ENCODE measurements around the gene MCAM.

MCAM gene

GRCh38 chr11:119305556-119306372, 11.2 kb downstream of the MCAM start:
- no peak for DNase-seq

DNA sequence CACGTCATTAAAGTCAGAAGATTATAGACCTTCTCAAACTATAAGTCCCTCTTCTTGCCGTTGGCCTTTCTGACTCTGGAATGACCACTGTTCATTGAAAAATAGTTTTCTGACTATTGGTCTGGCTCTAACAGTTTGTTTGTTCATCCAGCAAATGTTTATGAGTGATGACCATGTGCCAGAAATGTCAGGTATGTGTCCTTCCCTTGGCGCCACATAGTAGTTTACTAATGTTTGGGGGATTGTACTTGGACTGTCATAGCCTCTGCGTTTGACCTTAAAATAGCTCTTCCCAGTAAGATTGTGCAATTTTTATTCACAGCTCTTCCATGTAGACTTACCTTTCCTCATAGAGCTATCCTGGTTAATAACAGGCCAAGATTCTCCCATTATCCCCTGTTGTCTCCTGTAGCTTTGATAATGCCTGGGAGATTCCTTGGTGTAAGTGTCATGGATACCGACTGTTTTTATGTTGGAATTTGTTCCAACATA, 13.7 kb downstream of the MCAM start:
- DNase-seq = no peak

DNA sequence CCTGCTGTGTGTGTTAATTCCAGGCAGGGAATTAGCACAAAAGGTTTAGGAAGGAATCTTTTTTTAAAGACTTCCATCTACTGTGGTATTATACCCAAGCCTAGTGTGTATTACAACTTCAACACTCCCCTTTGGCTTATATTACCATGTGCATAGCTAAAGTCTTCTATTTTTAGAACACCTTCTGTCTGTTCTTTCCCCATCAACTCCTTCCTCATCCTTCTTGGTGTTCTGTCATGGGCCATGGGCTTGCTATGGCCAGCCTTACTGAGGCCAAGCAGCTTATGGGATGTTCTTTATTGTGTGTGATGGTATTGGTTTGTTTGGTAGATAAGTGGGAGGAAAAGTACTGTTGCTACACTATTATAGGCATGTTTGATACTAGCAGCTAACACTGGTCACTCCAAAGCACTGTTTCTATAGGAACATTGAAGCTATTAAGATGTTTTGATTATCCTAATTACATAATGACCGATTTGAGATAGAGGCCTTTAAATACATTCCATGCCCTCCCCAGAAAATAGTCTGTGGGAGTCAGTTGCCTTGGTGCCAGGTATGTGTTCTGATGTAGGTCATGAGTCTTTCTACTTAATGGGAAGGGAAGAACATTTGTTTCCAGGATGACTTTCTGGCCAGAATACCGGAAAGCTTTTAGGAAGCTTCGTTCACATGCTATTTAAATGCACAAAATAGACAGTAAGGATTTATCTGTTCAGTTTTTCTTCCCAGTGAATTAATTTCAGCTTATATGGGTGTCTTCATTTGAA, 16.5 kb downstream of the MCAM start:
- DNase-seq = no peak

DNA sequence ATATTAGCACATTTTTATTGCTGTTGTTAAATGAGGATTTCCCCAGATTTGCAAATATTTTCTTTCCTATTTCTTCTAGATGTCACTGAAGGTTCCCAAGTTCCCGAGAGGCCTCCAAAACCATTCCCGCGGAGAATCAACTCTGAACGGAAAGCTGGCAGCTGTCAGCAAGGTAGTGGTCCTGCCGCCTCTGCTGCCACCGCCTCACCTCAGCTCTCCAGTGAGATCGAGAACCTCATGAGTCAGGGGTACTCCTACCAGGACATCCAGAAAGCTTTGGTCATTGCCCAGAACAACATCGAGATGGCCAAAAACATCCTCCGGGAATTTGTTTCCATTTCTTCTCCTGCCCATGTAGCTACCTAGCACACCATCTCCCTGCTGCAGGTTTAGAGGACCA, 17.5 kb downstream of the MCAM start:
- no peak for DNase-seq

DNA sequence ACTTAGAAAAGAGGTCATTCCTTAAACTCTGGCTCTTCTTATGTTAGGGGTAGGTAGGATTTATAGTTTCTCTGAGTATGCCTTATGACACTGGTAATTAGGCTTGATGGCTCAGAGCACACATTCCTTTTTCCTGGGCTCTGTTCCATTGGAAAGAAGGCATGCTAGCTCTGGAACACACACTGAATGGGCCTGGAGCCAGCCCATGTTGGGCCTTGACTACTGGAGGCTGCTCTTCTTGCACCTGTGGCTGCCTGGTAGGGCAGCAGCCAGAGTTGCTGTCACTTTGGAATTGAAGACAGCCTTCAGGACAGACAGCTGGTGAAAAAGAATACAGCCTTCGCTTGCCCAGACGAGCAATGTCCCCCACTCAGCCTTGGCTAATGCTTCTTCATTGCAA, 18.2 kb downstream of the MCAM start:
- DNase-seq = no peak

DNA sequence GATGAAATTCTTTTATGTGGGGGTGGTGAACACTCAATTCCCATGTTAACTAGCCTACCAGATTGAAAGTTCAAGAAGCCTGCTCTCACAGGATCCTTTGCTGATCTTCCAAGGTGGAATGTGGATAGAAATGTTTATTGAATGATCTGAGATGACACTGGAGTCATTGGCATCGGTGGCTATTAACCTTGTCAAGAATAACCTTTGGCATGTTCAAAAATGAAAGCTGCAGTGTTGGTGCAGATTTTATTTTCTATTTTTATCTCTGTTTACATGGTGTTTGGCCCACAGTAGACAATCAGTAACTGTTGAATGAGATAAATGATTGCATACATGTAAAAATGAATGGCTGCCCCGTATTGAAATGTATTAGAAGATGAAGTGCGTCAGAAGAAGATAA, 19.0 kb downstream of the MCAM start:
- no peak for DNase-seq

DNA sequence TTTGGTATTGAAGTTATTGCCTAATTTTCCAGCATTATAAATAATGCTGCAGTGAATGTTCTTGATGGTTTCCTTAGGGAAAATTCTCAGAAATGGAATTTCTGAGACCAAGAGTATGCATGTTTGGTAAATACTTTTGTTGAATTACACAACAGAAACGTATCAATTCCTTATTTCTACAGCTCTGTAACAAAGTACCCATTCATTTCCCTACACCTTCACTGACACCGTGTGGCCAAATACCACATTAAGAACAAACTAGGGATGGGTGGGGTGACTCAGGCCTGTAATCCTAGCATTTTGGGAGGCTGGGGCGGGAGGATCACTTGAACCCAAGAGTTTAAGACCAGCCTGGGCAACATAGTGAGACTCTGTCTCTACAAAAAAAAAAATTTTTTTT, 21.8 kb downstream of the MCAM start:
- no peak for DNase-seq

GRCh38 chr11:119293461-119293860, 23.5 kb downstream of the MCAM start:
- no peak for DNase-seq

GRCh38 chr11:119290894-119291497, 25.9 kb downstream of the MCAM start:
- DNase-seq = no peak

GRCh38 chr11:119288219-119288618, 28.7 kb downstream of the MCAM start:
- DNase-seq = no peak

- no peak for DNase-seq
Measured at GRCh38 chr11:119285431-119285830, 31.5 kb downstream of the MCAM start.

DNA sequence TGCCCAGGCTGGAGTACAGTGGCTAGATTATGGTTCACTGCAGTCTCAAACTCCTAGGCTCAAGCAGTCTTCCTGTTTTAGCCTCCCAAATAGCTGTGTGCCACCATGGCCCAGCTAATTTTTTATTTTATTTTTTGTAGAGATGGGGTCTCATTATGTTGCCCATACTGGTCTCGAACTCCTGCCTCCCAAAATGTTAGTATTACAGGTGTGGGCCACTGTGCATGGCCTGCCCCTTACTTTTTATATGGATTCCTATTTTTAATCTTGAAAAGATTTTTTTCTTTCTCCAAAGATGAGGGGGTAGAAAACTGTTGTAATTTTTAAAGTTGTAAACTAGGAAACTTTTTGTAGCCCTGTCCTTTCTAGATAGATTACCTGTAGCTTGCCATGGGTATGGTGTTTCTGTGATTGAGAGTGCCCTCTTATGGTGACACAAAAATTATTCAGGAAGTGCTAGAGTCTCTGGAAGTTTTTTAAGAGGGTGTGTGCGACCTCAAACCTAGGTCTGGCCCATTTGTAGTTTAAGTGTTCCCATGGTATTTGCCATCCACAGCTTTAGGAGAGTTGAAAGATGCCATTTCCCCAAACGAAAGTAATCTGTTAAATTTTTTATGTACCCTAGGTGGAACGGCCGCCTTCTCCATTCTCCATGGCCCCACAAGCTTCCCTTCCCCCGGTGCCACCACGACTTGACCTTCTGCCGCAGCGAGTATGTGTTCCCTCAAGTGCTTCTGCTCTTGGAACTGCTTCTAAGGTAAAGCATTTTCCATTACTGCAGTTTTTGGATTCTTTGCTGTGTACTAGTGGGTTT, 32.4 kb downstream of the MCAM start:
- no peak for DNase-seq

DNA sequence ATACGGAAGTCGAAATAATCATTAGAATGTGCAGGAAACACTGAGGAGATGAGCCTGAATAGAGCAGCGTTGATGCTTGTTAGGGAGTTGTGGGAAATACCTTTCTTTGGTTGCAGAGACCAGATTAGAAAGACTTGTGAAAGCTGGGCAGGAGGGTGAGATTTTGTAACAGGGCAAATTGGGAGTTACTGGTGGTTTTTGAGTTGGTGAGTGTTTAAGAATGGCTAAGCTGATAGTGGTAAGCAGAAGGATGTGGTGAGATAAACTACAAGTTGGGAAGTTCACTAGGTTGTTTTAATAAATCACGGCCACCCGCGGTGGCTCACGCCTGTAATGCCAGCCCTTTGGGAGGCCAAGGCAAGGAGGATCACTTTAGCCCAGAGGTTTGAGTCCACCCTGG, 34.4 kb downstream of the MCAM start:
- DNase-seq = no peak

DNA sequence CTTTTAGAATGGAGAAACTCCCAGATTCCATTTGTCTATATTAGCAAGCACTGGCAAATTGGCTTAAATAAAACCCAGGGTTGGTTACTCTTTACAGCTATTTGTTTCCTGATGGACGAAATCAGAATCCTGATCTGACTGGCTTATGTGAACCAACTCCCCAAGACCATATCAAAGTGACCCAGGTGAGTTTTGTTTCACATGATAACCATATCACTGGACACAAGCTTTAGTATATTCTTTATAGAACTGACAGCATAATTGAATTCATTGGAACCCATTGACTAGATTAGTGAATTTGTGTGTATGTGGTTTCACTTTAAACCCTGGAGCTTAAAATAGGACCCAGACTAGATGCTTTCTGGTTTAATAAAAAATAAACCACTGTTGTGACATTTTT, 39.3 kb downstream of the MCAM start:
- DNase-seq = no peak

- DNase-seq = no peak
Measured at GRCh38 chr11:119273721-119274120, 43.2 kb downstream of the MCAM start.

- DNase-seq = no peak
Measured at GRCh38 chr11:119267645-119268044, 49.3 kb downstream of the MCAM start.

DNA sequence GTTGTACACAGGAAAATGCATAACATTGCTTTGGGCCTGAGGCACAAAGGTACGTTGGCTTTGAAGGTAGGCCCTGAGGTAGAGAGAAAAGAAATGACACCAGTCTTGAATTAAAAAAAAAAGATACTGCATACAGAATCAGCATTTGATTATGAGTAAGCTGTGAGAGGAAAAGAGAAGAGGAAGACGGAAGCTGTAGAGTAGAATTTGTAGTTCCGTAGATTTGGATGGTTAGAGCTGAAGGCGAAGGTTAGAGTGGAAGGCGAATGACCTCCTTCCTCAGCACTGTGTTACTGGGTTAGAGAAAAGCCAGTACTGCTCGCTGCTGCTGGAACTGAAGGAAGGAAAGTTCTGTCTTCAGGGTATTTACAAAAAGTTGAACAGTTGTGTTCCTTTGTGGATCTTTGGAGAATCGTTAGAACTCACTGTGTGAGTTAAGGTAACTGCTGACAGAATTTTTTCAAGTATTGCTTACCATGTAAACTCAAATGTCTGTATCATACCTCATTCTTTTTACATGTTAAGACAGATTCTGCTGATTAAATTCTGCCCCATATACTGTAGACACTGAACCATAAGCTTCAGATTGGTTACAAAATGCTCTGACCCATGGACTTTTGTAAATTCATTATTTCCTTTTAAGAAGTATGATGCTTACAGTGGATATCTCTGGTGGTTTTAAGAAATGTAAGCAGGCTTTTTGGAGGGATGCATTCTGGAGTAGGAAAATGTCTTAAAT, 50.2 kb downstream of the MCAM start:
- no peak for DNase-seq

DNA sequence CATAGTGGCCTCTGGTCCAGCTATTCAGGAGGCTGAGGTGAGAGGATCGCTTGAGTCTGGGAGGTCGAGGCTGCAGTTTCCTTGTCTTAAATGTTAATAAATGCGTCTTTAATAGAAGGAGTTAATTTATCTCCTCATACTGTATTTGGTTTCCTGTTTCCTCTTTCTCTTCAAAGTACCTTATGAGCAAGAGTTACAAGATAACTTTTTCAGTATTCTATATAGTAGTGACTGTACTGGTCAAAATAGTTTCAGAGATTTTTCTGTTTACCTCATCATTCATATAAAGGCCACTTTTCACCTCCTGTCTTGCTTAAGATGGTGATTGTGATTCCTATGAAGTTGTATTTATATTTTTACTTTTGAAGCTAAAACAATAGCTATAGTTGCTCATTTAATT, 50.9 kb downstream of the MCAM start:
- DNase-seq = no peak

DNA sequence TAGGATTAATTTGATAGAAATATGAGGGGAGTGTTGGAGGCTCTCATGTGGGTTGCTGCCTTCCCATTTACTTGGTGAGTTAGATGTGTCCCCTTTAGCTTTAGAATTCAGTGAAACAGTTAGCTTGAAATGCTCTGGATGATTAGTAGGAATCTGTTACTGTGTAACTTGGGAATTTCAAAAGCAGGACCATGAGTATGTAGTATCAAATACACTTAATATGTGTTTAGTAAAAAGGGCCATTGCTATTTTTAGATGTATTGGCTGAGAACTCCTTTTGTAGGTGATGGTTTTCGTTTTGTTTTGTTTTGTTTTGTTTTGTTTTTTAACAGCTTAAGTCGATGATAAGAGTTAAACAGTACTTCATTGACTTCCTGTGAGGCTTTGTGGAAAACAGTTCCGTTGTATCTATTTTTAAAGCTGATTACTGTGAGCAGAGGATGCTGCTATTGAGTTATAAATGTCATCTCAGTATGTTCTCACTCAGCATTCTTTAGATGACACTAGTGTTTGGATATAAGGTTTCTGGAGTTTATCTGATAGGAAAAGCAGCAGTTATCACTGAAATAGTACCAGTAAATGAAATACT, 53.5 kb downstream of the MCAM start:
- no peak for DNase-seq

GRCh38 chr11:119262668-119263351, 54.1 kb downstream of the MCAM start:
- DNase-seq = no peak

- DNase-seq = no peak
Measured at GRCh38 chr11:119258983-119259382, 57.9 kb downstream of the MCAM start.

Data from stimulated activated CD8-positive, alpha-beta memory T cell treated with anti-CD3 and anti-CD28 coated beads, Interleukin-4, amount 100 ng/mL, for 48 hours (primary cell).